Prostate gland (tissue), 2 donors: ENCODE data around the gene BICD1. TPM values are rescaled to one million over a fixed set of nuclear protein-coding genes. Genes with fewer than 3 reads are reported as not detected.

ENCODE experiments used
- DNase-seq: peaks from one replicate; pipeline ENCODE4 v3.0.0-alpha.2; 2019; ENCODE audit warnings: low spot score
- H3K27ac ChIP-seq, 2 donors: fragments of 200-600 bp; sonication (generic); 2 replicates each; pipeline ENCODE4 v1.5.1; 2017 to 2019
- H3K27me3 ChIP-seq: fragments of 200-600 bp; sonication (generic); replicated peaks from 2 replicates; pipeline ENCODE4 v1.5.1; 2019; ENCODE audit not compliant: insufficient read depth
- H3K36me3 ChIP-seq, 2 donors: fragments of 200-600 bp; sonication (generic); 1 replicate in 1 of 2; 2 replicates in 1 of 2; pipeline versions ENCODE4 v1.5.1 to v1.8.1; 2017 to 2019
- H3K4me1 ChIP-seq: fragments of 200-600 bp; sonication (generic); replicated peaks from 2 replicates; pipeline ENCODE4 v1.5.1; 2019
- H3K4me3 ChIP-seq, 2 donors: fragments of 200-600 bp; sonication (generic); 2 replicates each; pipeline ENCODE4 v1.5.1; 2017 to 2019
- H3K9me3 ChIP-seq: fragments of 200-600 bp; sonication (generic); 2 replicates; pipeline ENCODE4 v1.5.1; 2017
- CTCF ChIP-seq, 4 experiments: fragments of 200-600 bp in 2 of 4; fragments of 450-650 bp in 2 of 4; sonication (generic) in 2 of 4; IDR thresholded peaks; 1 replicate in 3 of 4; 2 replicates in 1 of 4; pipeline ENCODE4 v1.5.1; 2016 to 2019; ENCODE audit warnings: antibody characterized with exemption in 4 of 4, mild to moderate bottlenecking in 2 of 4, moderate library complexity in 2 of 4
- POLR2A ChIP-seq: fragments of 450-650 bp; IDR thresholded peaks from one replicate; pipeline ENCODE4 v1.6.1; 2016; ENCODE audit warnings: antibody characterized with exemption, mild to moderate bottlenecking
- POLR2AphosphoS5 ChIP-seq: sonication (generic); formaldehyde crosslinking; IDR thresholded peaks from one replicate; pipeline ENCODE4 v1.6.1; 2017; ENCODE audit warnings: antibody characterized with exemption
- WGBS: methylation state at CpG from one replicate; pipeline ENCODE4 v1.1.5; 2018; 5-methylcytosine and 5-hydroxymethylcytosine counted together
- intact Hi-C: fragments of 100-400 bp; cut with DNase I; formaldehyde crosslinking; loops from one replicate; pipeline ENCODE4 v1.14.2; 2022
- total RNA-seq, 2 donors: library from RNA; depleted of rRNA; stranded (reverse); fragments of >200 nt; gene quantifications; one replicate each; pipeline ENCODE4 v1.1.0, GENCODE V29; 2016

The BICD1 gene
- total RNA-seq, 2 donors from 2014 or later = 8.6 to 26.2 TPM

- H3K27me3 ChIP-seq = no peaks in the 10 kb centered on the region
- DNase-seq = no peak
- intact Hi-C loops = no loop called here
- H3K4me1 ChIP-seq = no peaks in the 10 kb centered on the region
- no peaks in the 10 kb centered on the region for H3K36me3 ChIP-seq
- H3K27ac ChIP-seq = no peak overlapping the region
- no peak overlapping the region for H3K4me3 ChIP-seq
- 92% methylated on average over 1 of the region's 1 CpG for WGBS
- no peaks in the 10 kb centered on the region for H3K9me3 ChIP-seq
- TF ChIP-seq CTCF (IDR thresholded peaks at IDR 0.05) (no peak), POLR2AphosphoS5 (no peak), POLR2A (no peak)
Observed at GRCh38 chr12:32201976-32202375, 95.3 kb downstream of the BICD1 start.

- Histone ChIP-seq H3K36me3 (no peaks in the 10 kb centered on the region), H3K27me3 (no peaks in the 10 kb centered on the region), H3K4me3 (no peak overlapping the region), H3K9me3 (no peaks in the 10 kb centered on the region), H3K27ac (no peak overlapping the region), H3K4me1 (no peaks in the 10 kb centered on the region)
- intact Hi-C loops = no loop called here
- no peak for DNase-seq
- 98% methylated on average over 3 of the region's 3 CpGs for WGBS
- TF ChIP-seq CTCF (IDR thresholded peaks at IDR 0.05) = no peak
- TF ChIP-seq POLR2A = no peak
- no peak for TF ChIP-seq POLR2AphosphoS5
Observed at GRCh38 chr12:32205731-32206130, 99.1 kb downstream of the BICD1 start.

- H3K9me3 ChIP-seq = no peaks in the 10 kb centered on the region
- H3K36me3 ChIP-seq = no peaks in the 10 kb centered on the region
- TF ChIP-seq POLR2AphosphoS5 (no peak), CTCF (IDR thresholded peaks at IDR 0.05) (no peak), POLR2A (no peak)
- DNase-seq = no peak
- intact Hi-C loops = no loop called here
- WGBS = 85% methylated on average over 2 of the region's 2 CpGs
- H3K27me3 ChIP-seq = no peaks in the 10 kb centered on the region
- no peak overlapping the region for H3K4me3 ChIP-seq
- H3K4me1 ChIP-seq = no peaks in the 10 kb centered on the region
- H3K27ac ChIP-seq = no peak overlapping the region
Observed at GRCh38 chr12:32208355-32208754, 101.7 kb downstream of the BICD1 start.

GRCh38 chr12:32211066-32211899, 104.6 kb downstream of the BICD1 start:
- no peak for DNase-seq
- no peaks in the 10 kb centered on the region for H3K36me3 ChIP-seq
- H3K27me3 ChIP-seq = no peaks in the 10 kb centered on the region
- H3K9me3 ChIP-seq = no peaks in the 10 kb centered on the region
- intact Hi-C loops = no loop called here
- no peak overlapping the region for H3K27ac ChIP-seq
- TF ChIP-seq POLR2AphosphoS5 (no peak), CTCF (IDR thresholded peaks at IDR 0.05) (no peak), POLR2A (no peak)
- WGBS = 76% methylated on average over 2 of the region's 2 CpGs
- H3K4me3 ChIP-seq = no peak overlapping the region
- no peaks in the 10 kb centered on the region for H3K4me1 ChIP-seq

GRCh38 chr12:32211900-32212156, 105.2 kb downstream of the BICD1 start:
- no peak overlapping the region for H3K4me3 ChIP-seq
- H3K27me3 ChIP-seq = no peaks in the 10 kb centered on the region
- no peaks in the 10 kb centered on the region for H3K9me3 ChIP-seq
- TF ChIP-seq POLR2A = no peak
- TF ChIP-seq CTCF (IDR thresholded peaks at IDR 0.05) = no peak
- TF ChIP-seq POLR2AphosphoS5 = no peak
- 63% methylated on average over 2 of the region's 2 CpGs for WGBS
- intact Hi-C loops = no loop called here
- H3K27ac ChIP-seq = no peak overlapping the region
- no peaks in the 10 kb centered on the region for H3K4me1 ChIP-seq
- H3K36me3 ChIP-seq = no peaks in the 10 kb centered on the region
- DNase-seq = no peak
